ENCODE results near the gene KIF1B. TPM values are rescaled to one million over a fixed set of nuclear protein-coding genes. Genes with fewer than 3 reads are reported as not detected.
"Not testable (repeated sequence)": the region's sequence is repeated elsewhere in the genome, so short reads cannot be mapped to it uniquely, and the experiment has no call there.

Gene KIF1B
- total RNA-seq, 1 experiment from 2014 or later, result 33.0 TPM

GRCh38 chr1:10377365-10378029, 167.1 kb downstream of the KIF1B start:
- peak; percentile 89 for TF ChIP-seq CTCF (IDR thresholded peaks at IDR 0.05)
- H3K9me3 ChIP-seq (ENCODE audit: control insufficient read depth, insufficient read depth, low read depth, low read length); DNase-seq (ENCODE audit: low read depth, low spot score); POLR2A ChIA-PET; in situ Hi-C loops (cut with HindIII; ENCODE audit: low pct_unique_long_range_greater_than_20kb, low sequenced_read_pairs); H3K4me3 ChIP-seq (ENCODE audit: low read depth in 2 of 2, low read length in 2 of 2); H3K4me1 ChIP-seq (ENCODE audit: control insufficient read depth, insufficient read depth, low read length); H3K27me3 ChIP-seq (ENCODE audit: control insufficient read depth, insufficient read depth, low read length); BruUV-seq (replicated peaks); H3K36me3 ChIP-seq (ENCODE audit: control insufficient read depth, insufficient read depth, low read length); H3K27ac ChIP-seq (ENCODE audit: low read length): not testable (repeated sequence)
- intact Hi-C loops (cut with micrococcal nuclease; ENCODE audit: unreplicated experiment), result loop anchor here (1.0 kb wide), 1 partner anchor 51 kb away; no protein-coding TSS in a partner anchor
- CTCF ChIA-PET, result interaction anchor here (0.6 to 1.1 kb wide), 7 partner anchors 22 to 882 kb away, joined by 3 to 17 read pairs (median 4); partner anchors contain the start of genes CENPS and PGD
- ATAC-seq, result peak; percentile 95

- intact Hi-C loops (cut with micrococcal nuclease; ENCODE audit: unreplicated experiment), result no loop called here
- H3K9me3 ChIP-seq (ENCODE audit: control insufficient read depth, insufficient read depth, low read depth, low read length), result no peaks in the 10 kb centered on the region
- H3K27ac ChIP-seq (ENCODE audit: low read length), result no peak overlapping the region
- H3K4me1 ChIP-seq (ENCODE audit: control insufficient read depth, insufficient read depth, low read length), result no peaks in the 10 kb centered on the region
- TF ChIP-seq SIN3A (IDR thresholded peaks at IDR 0.05; ENCODE audit: borderline replicate concordance, insufficient read depth, low read depth, low read length) (no peak), TCF7L2 (IDR thresholded peaks at IDR 0.05; ENCODE audit: low read depth, low read length) (no peak), POLR2AphosphoS5 (IDR thresholded peaks at IDR 0.05; ENCODE audit: low read depth, low read length) (no peak)
- peaks cover 4% of the 10 kb centered on the region; the same call in 1 of the 2 replicates for H3K36me3 ChIP-seq (ENCODE audit: control insufficient read depth, insufficient read depth, low read length)
- DNase-seq (ENCODE audit: low read depth, low spot score) (no peak), ATAC-seq (no peak)
- CTCF ChIA-PET, result interaction anchor here (0.6 to 1.1 kb wide), 5 partner anchors 21 to 882 kb away, joined by 3 to 17 read pairs (median 4); partner anchors contain the start of genes CENPS and PGD
- H3K4me3 ChIP-seq (ENCODE audit: low read depth in 2 of 2, low read length in 2 of 2), result no peak overlapping the region
- H3K27me3 ChIP-seq (ENCODE audit: control insufficient read depth, insufficient read depth, low read length), result no peaks in the 10 kb centered on the region
- no TSS peak for BruUV-seq (replicated peaks)
- POLR2A ChIA-PET, result no interaction called here
- in situ Hi-C loops (cut with HindIII; ENCODE audit: low pct_unique_long_range_greater_than_20kb, low sequenced_read_pairs), result no loop called here
Measured at GRCh38 chr1:10378081-10378841, 167.9 kb downstream of the KIF1B start.

- H3K9me3 ChIP-seq (ENCODE audit: control insufficient read depth, insufficient read depth, low read depth, low read length), result no peaks in the 10 kb centered on the region
- no peak for TF ChIP-seq TCF7L2 (IDR thresholded peaks at IDR 0.05; ENCODE audit: low read depth, low read length)
- no peak for TF ChIP-seq REST (IDR thresholded peaks at IDR 0.05; ENCODE audit: insufficient read depth in 1 of 2, low read depth in 2 of 2, low read length in 1 of 2)
- no peak for TF ChIP-seq POLR2AphosphoS5 (IDR thresholded peaks at IDR 0.05; ENCODE audit: low read depth, low read length)
- TF ChIP-seq SIN3A (IDR thresholded peaks at IDR 0.05; ENCODE audit: borderline replicate concordance, insufficient read depth, low read depth, low read length), result no peak
- no peak for TF ChIP-seq CTCF (IDR thresholded peaks at IDR 0.05)
- DNase-seq (ENCODE audit: low read depth, low spot score), result no peak
- BruUV-seq (replicated peaks), result no TSS peak
- no peaks in the 10 kb centered on the region for H3K4me1 ChIP-seq (ENCODE audit: control insufficient read depth, insufficient read depth, low read length)
- in situ Hi-C loops (cut with HindIII; ENCODE audit: low pct_unique_long_range_greater_than_20kb, low sequenced_read_pairs), result no loop called here
- H3K4me3 ChIP-seq (ENCODE audit: low read depth in 2 of 2, low read length in 2 of 2), result no peak overlapping the region
- no peaks in the 10 kb centered on the region for H3K27me3 ChIP-seq (ENCODE audit: control insufficient read depth, insufficient read depth, low read length)
- no peak for ATAC-seq
- intact Hi-C loops (cut with micrococcal nuclease; ENCODE audit: unreplicated experiment), result no loop called here
- ChIA-PET CTCF (no interaction called here), POLR2A (no interaction called here)
- H3K36me3 ChIP-seq (ENCODE audit: control insufficient read depth, insufficient read depth, low read length), result peaks cover 4% of the 10 kb centered on the region; the same call in 1 of the 2 replicates
- no peak overlapping the region for H3K27ac ChIP-seq (ENCODE audit: low read length)
Measured at GRCh38 chr1:10379101-10379620, 168.8 kb downstream of the KIF1B start.

All from Panc1 (cell line).